IPS-15b (cell line): ENCODE data around the gene DOCK3.
"Not testable (repeated sequence)": the region's sequence is repeated elsewhere in the genome, so short reads cannot be mapped to it uniquely, and the experiment has no call there.

Source experiments
- H3K27me3 ChIP-seq: one replicate; pipeline ENCODE4 v1.6.1; 2013; ENCODE audit warnings: low read length; ENCODE audit not compliant: control insufficient read depth, insufficient read depth
- H3K36me3 ChIP-seq: one replicate; pipeline ENCODE4 v1.6.1; 2013; ENCODE audit warnings: low read length; ENCODE audit not compliant: control insufficient read depth, insufficient read depth
- H3K4me1 ChIP-seq: one replicate; pipeline ENCODE4 v1.6.1; 2013; ENCODE audit warnings: mild to moderate bottlenecking, low read length; ENCODE audit not compliant: control insufficient read depth, insufficient read depth
- H3K4me3 ChIP-seq: one replicate; pipeline ENCODE4 v1.5.1; 2013; ENCODE audit warnings: low read depth, low read length
- H3K9ac ChIP-seq: one replicate; pipeline ENCODE4 v1.6.1; 2013; ENCODE audit warnings: low read depth, mild to moderate bottlenecking, low read length
- H3K9me3 ChIP-seq: one replicate; pipeline ENCODE4 v1.6.1; 2013; ENCODE audit warnings: mild to moderate bottlenecking, low read length; ENCODE audit not compliant: control insufficient read depth, insufficient read depth

Gene DOCK3

GRCh38 chr3:51224283-51224682 is 549.6 kb downstream of the DOCK3 start:
- Histone ChIP-seq H3K9me3 (no peaks in the 10 kb centered on the region), H3K9ac (no peak overlapping the region), H3K27me3 (no peaks in the 10 kb centered on the region), H3K4me1 (no peaks in the 10 kb centered on the region), H3K36me3 (peaks cover 5% of the 10 kb centered on the region), H3K4me3 (no peak overlapping the region)

GRCh38 chr3:51224843-51225242 is 550.1 kb downstream of the DOCK3 start:
- H3K4me1 ChIP-seq: no peaks in the 10 kb centered on the region
- no peak overlapping the region for H3K4me3 ChIP-seq
- peaks cover 5% of the 10 kb centered on the region for H3K36me3 ChIP-seq
- no peaks in the 10 kb centered on the region for H3K9me3 ChIP-seq
- H3K27me3 ChIP-seq: no peaks in the 10 kb centered on the region
- no peak overlapping the region for H3K9ac ChIP-seq

- no peak overlapping the region for H3K4me3 ChIP-seq
- H3K27me3 ChIP-seq: no peaks in the 10 kb centered on the region
- H3K4me1 ChIP-seq: no peaks in the 10 kb centered on the region
- H3K9ac ChIP-seq: no peak overlapping the region
- peaks cover 4% of the 10 kb centered on the region for H3K9me3 ChIP-seq
- H3K36me3 ChIP-seq: peaks cover 11% of the 10 kb centered on the region
Observed at GRCh38 chr3:51242939-51243338, 568.2 kb downstream of the DOCK3 start.

- Histone ChIP-seq H3K36me3 (peaks cover 11% of the 10 kb centered on the region), H3K4me1 (no peaks in the 10 kb centered on the region), H3K27me3 (no peaks in the 10 kb centered on the region), H3K9ac (no peak overlapping the region), H3K9me3 (peaks cover 7% of the 10 kb centered on the region), H3K4me3 (no peak overlapping the region)
Observed at GRCh38 chr3:51243924-51244323, 569.2 kb downstream of the DOCK3 start.

GRCh38 chr3:51245867-51246266 is 571.1 kb downstream of the DOCK3 start:
- H3K9ac ChIP-seq: no peak overlapping the region
- no peaks in the 10 kb centered on the region for H3K4me1 ChIP-seq
- H3K27me3 ChIP-seq: no peaks in the 10 kb centered on the region
- H3K36me3 ChIP-seq: peaks cover 11% of the 10 kb centered on the region
- H3K4me3 ChIP-seq: no peak overlapping the region
- H3K9me3 ChIP-seq: peaks cover 7% of the 10 kb centered on the region

GRCh38 chr3:51257870-51258269 is 583.1 kb downstream of the DOCK3 start:
- H3K36me3 ChIP-seq: no peaks in the 10 kb centered on the region
- H3K9me3 ChIP-seq: no peaks in the 10 kb centered on the region
- no peak overlapping the region for H3K9ac ChIP-seq
- no peak overlapping the region for H3K4me3 ChIP-seq
- H3K4me1 ChIP-seq: no peaks in the 10 kb centered on the region
- H3K27me3 ChIP-seq: no peaks in the 10 kb centered on the region

- H3K36me3 ChIP-seq, H3K9ac ChIP-seq, H3K4me1 ChIP-seq, H3K9me3 ChIP-seq, H3K4me3 ChIP-seq, H3K27me3 ChIP-seq: not testable (repeated sequence)
Observed at GRCh38 chr3:51264166-51264565, 589.4 kb downstream of the DOCK3 start.

- Histone ChIP-seq H3K4me1 (no peaks in the 10 kb centered on the region), H3K4me3 (no peak overlapping the region), H3K36me3 (no peaks in the 10 kb centered on the region), H3K9ac (no peak overlapping the region), H3K9me3 (no peaks in the 10 kb centered on the region), H3K27me3 (no peaks in the 10 kb centered on the region)
Observed at GRCh38 chr3:51268132-51268531, 593.4 kb downstream of the DOCK3 start.

GRCh38 chr3:51269466-51269865 is 594.7 kb downstream of the DOCK3 start:
- Histone ChIP-seq H3K9ac (no peak overlapping the region), H3K4me3 (no peak overlapping the region), H3K36me3 (no peaks in the 10 kb centered on the region), H3K9me3 (no peaks in the 10 kb centered on the region), H3K27me3 (no peaks in the 10 kb centered on the region), H3K4me1 (no peaks in the 10 kb centered on the region)

- no peaks in the 10 kb centered on the region for H3K9me3 ChIP-seq
- H3K27me3 ChIP-seq: no peaks in the 10 kb centered on the region
Observed at GRCh38 chr3:51270559-51270958, 595.8 kb downstream of the DOCK3 start.

GRCh38 chr3:51271172-51271571 is 596.4 kb downstream of the DOCK3 start:
- H3K36me3 ChIP-seq: no peaks in the 10 kb centered on the region
- H3K27me3 ChIP-seq: no peaks in the 10 kb centered on the region
- H3K9ac ChIP-seq: no peak overlapping the region
- H3K4me1 ChIP-seq: no peaks in the 10 kb centered on the region
- H3K9me3 ChIP-seq: no peaks in the 10 kb centered on the region
- H3K4me3 ChIP-seq: no peak overlapping the region

More at GRCh38 chr3:51270559-51270958, 595.8 kb downstream of the DOCK3 start:
- Histone ChIP-seq H3K4me3 (no peak overlapping the region), H3K9ac (no peak overlapping the region), H3K4me1 (no peaks in the 10 kb centered on the region), H3K36me3 (no peaks in the 10 kb centered on the region)

GRCh38 chr3:51274052-51274451 is 599.3 kb downstream of the DOCK3 start:
- Histone ChIP-seq H3K9ac (no peak overlapping the region), H3K27me3 (no peaks in the 10 kb centered on the region), H3K4me3 (no peak overlapping the region), H3K9me3 (no peaks in the 10 kb centered on the region), H3K36me3 (no peaks in the 10 kb centered on the region), H3K4me1 (no peaks in the 10 kb centered on the region)
